Psoas muscle (tissue), 8 donors: Measurements from ENCODE around the gene DOHH. TPM values are rescaled to one million over a fixed set of nuclear protein-coding genes. Genes with fewer than 3 reads are reported as not detected.

Source experiments
- ATAC-seq, 4 donors: fragments of 200-7000 bp; cut with Tn5 transposase; one replicate each; pipeline ENCODE4 v1.9.1; 2020; ENCODE audit warnings: moderate library complexity in 3 of 4, mild to moderate bottlenecking in 2 of 4
- DNase-seq, 2 donors: peaks; one replicate each; pipeline ENCODE4 v3.0.0-alpha.2; 2020
- H3K27ac ChIP-seq: fragments of 200-600 bp; one replicate; pipeline ENCODE4 v1.8.0; 2022
- H3K27me3 ChIP-seq, 3 donors: fragments of 200-600 bp in 1 of 3; one replicate each; pipeline versions ENCODE4 v1.6.1 to v1.8.0; 2013 to 2022; ENCODE audit warnings: low read length in 2 of 3, mild to moderate bottlenecking in 2 of 3, moderate library complexity in 1 of 3; ENCODE audit not compliant: insufficient read depth in 3 of 3
- H3K36me3 ChIP-seq, 2 donors: fragments of 200-600 bp in 1 of 2; one replicate each; pipeline versions ENCODE4 v1.6.1 to v1.8.0; 2013 to 2022; ENCODE audit warnings: low read depth in 1 of 2, mild to moderate bottlenecking in 1 of 2, moderate library complexity in 1 of 2; ENCODE audit not compliant: insufficient read depth in 1 of 2
- H3K4me1 ChIP-seq: fragments of 200-600 bp; one replicate; pipeline ENCODE4 v1.8.0; 2022
- H3K4me3 ChIP-seq: fragments of 200-600 bp; one replicate; pipeline ENCODE4 v1.8.0; 2022; ENCODE audit warnings: mild to moderate bottlenecking
- H3K9me3 ChIP-seq: fragments of 200-600 bp; one replicate; pipeline ENCODE4 v1.8.0; 2022
- WGBS, 3 donors: extraction: QIAGEN DNeasy Blood & Tissue Kit; methylation state at CpG; one replicate each; pipeline versions ENCODE4 v1.1.6 to v1.1.7; 2013; 5-methylcytosine and 5-hydroxymethylcytosine counted together
- intact Hi-C, 2 donors: fragments of 100-400 bp; cut with DNase I; formaldehyde crosslinking; loops; one replicate each; pipeline versions ENCODE4 v1.11.0 to v1.14.2; 2022
- polyA plus RNA-seq, 3 donors: library from polyadenylated mRNA; stranded (reverse); fragments of 200-250 nt; gene quantifications; one replicate each; pipeline ENCODE4 v1.2.3, GENCODE V29; 2013
- total RNA-seq, 4 donors: library from RNA; stranded (reverse); fragmentation: NEBNext Ultra II Directional in 2 of 4; extraction: Animal tissue kit (Norgen Biotek cat#: 25700) in 2 of 4; gene quantifications; one replicate each; pipeline versions ENCODE4 v1.2.1 to v1.2.4, GENCODE V29; 2021 to 2023
- TF ChIP-seq, protein P1 (sequence below): fragments of 200-600 bp; IDR thresholded peaks from one replicate; pipeline ENCODE4 v1.8.0; 2022; ENCODE audit warnings: antibody characterized with exemption
- donor health status: healthy with polysubstance abuse.
- donor health status: DM: no; HTN: no; CAD: no; lungs with moderate emphysema.
- donor health status: Bipolar disorder and iron deficiency.
- donor health status: healthy.
- donor health status: DM: yes; HTN: yes; CAD: no.
- donor health status: DM: no; HTN: no; CAD: no.
- donor health status: DM: no; HTN: no; CAD: no.
- donor health status: DM: yes; HTN: yes; CAD: no.

DOHH gene
- total and polyA plus RNA-seq, 7 donors = 11.5 to 54.3 (median 21.8) TPM

DNA sequence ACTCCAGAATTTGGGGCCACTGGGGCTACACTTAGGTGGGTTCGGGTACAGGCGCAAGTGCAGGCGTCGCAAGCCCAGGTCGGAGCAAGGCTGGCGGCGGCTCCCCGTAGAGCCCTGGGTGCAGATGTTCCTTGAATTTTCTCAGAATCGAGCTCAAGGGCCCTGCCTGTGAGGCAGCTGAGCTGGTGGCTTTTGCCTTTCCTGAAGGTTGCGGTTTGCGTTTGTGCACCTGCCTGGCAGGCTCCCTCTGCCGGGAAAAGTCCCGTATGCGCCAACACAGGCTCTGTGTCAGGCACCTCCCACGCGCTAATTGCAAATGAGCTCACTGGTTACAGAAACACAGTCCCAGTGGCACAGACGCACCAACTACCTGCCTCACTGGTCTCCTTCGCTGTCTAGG, 5.9 kb downstream of the DOHH start:
- TF ChIP-seq, protein P1, sequence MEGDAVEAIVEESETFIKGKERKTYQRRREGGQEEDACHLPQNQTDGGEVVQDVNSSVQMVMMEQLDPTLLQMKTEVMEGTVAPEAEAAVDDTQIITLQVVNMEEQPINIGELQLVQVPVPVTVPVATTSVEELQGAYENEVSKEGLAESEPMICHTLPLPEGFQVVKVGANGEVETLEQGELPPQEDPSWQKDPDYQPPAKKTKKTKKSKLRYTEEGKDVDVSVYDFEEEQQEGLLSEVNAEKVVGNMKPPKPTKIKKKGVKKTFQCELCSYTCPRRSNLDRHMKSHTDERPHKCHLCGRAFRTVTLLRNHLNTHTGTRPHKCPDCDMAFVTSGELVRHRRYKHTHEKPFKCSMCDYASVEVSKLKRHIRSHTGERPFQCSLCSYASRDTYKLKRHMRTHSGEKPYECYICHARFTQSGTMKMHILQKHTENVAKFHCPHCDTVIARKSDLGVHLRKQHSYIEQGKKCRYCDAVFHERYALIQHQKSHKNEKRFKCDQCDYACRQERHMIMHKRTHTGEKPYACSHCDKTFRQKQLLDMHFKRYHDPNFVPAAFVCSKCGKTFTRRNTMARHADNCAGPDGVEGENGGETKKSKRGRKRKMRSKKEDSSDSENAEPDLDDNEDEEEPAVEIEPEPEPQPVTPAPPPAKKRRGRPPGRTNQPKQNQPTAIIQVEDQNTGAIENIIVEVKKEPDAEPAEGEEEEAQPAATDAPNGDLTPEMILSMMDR = no peak
- no peak for ATAC-seq
- H3K27me3 ChIP-seq = no peaks in the 10 kb centered on the region
- H3K4me3 ChIP-seq = no peak overlapping the region
- no peak overlapping the region for H3K27ac ChIP-seq
- intact Hi-C loops = no loop called here
- 92 to 94% (median 94%) methylated on average over 18 of the region's 18 CpGs for WGBS, 3 donors
- H3K9me3 ChIP-seq = no peaks in the 10 kb centered on the region
- peaks cover 6% of the 10 kb centered on the region for H3K4me1 ChIP-seq
- H3K36me3 ChIP-seq = peaks cover 8 to 69% of the 10 kb centered on the region in 2 donors
- no peak for DNase-seq

DNA sequence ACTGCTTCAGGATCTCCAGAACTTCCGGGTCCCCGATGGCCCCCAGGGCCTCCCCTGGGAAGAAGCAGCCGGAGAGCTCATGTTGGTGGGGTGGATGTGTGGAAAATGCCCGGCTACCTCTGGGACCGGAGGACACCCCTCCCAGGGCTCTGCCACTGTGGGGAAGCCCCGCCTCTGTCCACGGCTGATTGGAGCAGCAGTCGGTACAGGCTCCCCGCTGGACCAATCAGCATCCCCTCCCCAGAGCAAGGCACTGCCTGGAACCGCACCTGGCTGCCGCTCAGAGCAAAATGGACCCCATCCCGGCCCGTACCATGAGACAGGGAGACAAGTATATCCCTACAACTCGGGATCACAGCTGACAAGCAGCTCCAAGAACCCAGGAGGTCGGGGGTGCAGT, 6.4 kb downstream of the DOHH start:
- Histone ChIP-seq H3K27me3 (no peaks in the 10 kb centered on the region), H3K36me3 (peaks cover 8 to 69% of the 10 kb centered on the region in 2 donors), H3K27ac (no peak overlapping the region), H3K4me1 (peaks cover 1% of the 10 kb centered on the region), H3K4me3 (no peak overlapping the region), H3K9me3 (no peaks in the 10 kb centered on the region)
- TF ChIP-seq, protein P1 = no peak
- WGBS, 3 donors = 80 to 82% (median 82%) methylated on average over 14 to 15 of the region's 15 CpGs
- ATAC-seq (peak in 3 of 4 donors; percentile 51 to 63 (median 58)), DNase-seq (no peak)
- intact Hi-C loops = no loop called here

DNA sequence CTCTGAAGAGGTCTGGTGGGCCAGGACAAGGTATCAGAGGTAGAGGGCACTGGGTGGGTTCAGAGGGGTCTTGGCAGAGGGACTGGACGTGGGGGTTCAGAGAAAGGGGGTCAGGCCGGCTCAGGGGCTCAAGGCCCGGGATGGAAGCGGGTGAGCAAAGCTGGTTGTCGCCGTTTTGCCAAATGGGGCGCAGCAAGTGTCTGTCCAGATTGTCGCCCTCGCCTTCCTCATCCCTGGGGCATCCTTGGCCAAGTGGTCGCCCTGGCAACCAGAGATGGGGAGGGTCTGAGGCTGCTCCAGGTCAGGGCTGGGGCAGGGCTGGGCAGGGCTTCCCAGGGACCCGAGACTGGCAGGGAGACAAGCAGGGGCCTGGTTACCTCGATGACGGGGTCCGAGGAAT, 6.8 kb downstream of the DOHH start:
- H3K36me3 ChIP-seq = peaks cover 8 to 69% of the 10 kb centered on the region in 2 donors
- 94 to 95% (median 94%) methylated on average over 14 of the region's 14 CpGs for WGBS, 3 donors
- no peaks in the 10 kb centered on the region for H3K9me3 ChIP-seq
- no peak overlapping the region for H3K27ac ChIP-seq
- TF ChIP-seq, protein P1 = no peak
- intact Hi-C loops = no loop called here
- no peak overlapping the region for H3K4me3 ChIP-seq
- ATAC-seq = peak in 1 of 4 donors; percentile 13
- H3K27me3 ChIP-seq = no peaks in the 10 kb centered on the region
- DNase-seq = no peak
- H3K4me1 ChIP-seq = no peaks in the 10 kb centered on the region

GRCh38 chr19:3492919-3493318, 7.6 kb downstream of the DOHH start:
- Histone ChIP-seq H3K27ac (no peak overlapping the region), H3K4me3 (no peak overlapping the region), H3K9me3 (no peaks in the 10 kb centered on the region), H3K36me3 (peaks cover 8 to 69% of the 10 kb centered on the region in 2 donors), H3K4me1 (no peaks in the 10 kb centered on the region), H3K27me3 (no peaks in the 10 kb centered on the region)
- intact Hi-C loops = no loop called here
- 91 to 95% (median 93%) methylated on average over 16 of the region's 16 CpGs for WGBS, 3 donors
- ATAC-seq = no peak
- TF ChIP-seq, protein P1 = no peak
- DNase-seq = no peak
